Measurements from ENCODE around the gene COL4A1.
"Not testable (repeated sequence)": the region's sequence is repeated elsewhere in the genome, so short reads cannot be mapped to it uniquely, and the experiment has no call there.

COL4A1 gene

DNA sequence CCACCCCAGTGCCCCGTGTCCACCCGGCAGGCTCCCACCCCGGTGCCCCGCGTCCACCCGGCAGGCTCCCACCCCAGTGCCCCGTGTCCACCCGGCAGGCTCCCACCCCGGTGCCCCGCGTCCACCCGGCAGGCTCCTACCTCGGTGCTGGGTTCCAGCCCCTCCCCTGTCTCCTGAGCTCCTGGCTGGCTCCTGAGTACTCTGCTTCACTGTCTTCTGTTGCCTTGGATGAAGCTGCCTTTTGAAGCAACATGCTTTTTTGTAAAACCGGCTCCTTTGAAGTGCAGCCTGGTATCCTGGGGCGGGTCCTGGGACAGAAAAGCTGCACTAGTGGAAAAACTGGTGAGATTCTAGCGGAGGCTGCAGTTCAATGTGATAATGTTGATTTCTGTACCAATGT lies 6.8 kb upstream of the COL4A1 start:
- not testable (repeated sequence) for ATAC-seq (ENCODE audit: low read depth); H3K4me3 Mint-ChIP-seq; H3K9me3 Mint-ChIP-seq; DNase-seq (ENCODE audit: low spot score in 2 of 2); H3K4me1 Mint-ChIP-seq; H3K36me3 Mint-ChIP-seq; H3K27ac Mint-ChIP-seq
- H3K27me3 Mint-ChIP-seq: peaks cover 13% of the 10 kb centered on the region

DNA sequence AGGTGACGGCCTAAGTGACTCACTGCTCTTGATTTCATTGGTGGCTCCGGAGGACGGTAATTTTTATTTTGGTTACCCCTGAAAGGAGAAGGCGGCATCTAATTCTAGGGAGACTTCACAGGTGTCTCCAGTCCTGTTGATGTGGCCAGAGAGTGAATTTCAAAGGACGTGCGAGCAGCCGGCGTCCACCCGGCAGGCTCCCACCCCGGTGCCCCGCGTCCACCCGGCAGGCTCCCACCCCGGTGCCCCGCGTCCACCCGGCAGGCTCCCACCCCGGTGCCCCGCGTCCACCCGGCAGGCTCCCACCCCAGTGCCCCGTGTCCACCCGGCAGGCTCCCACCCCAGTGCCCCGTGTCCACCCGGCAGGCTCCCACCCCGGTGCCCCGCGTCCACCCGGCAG lies 6.3 kb upstream of the COL4A1 start:
- not testable (repeated sequence) for H3K4me3 Mint-ChIP-seq; H3K9me3 Mint-ChIP-seq; H3K27ac Mint-ChIP-seq; DNase-seq (ENCODE audit: low spot score in 2 of 2); H3K36me3 Mint-ChIP-seq; ATAC-seq (ENCODE audit: low read depth); H3K4me1 Mint-ChIP-seq
- H3K27me3 Mint-ChIP-seq: peaks cover 14% of the 10 kb centered on the region

DNA sequence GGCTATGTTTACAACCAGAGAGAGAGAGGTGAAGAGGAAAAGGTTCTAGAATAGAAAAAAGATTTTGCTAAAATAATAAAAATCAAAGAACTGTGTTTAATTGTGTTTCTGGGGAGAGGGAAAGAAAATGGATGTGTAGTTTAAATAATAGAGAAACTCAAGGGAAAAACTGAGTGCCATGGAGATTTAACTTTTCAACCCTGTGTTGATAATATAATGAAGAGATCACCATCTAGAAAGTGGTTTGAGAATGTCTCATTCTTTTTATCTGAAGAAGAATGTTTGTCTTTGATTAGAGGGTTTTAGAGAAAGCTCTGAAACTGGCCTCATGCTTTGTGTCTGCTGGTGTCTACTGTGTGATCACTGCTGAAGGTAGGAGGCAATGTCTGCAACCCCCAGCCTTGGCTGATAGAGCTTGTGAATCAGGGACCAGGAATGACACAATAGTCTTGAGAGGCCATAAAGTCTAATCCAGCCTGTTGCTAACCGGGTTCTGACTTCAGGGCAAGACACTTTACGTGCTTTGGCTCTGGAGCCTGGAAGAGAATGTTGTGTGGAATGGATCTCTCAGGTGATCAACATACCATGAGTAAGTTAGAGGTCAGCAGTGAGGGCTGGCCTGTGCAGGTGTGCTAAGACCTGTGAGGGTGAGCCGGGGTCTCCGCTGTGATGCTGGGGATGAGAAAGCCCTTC lies 5.5 kb upstream of the COL4A1 start:
- DNase-seq (ENCODE audit: low spot score in 2 of 2) (no peak), ATAC-seq (ENCODE audit: low read depth) (no peak)
- Mint-ChIP-seq H3K9me3 (no peaks in the 10 kb centered on the region), H3K36me3 (no peaks in the 10 kb centered on the region), H3K27me3 (peaks cover 18% of the 10 kb centered on the region), H3K4me1 (peaks cover 2% of the 10 kb centered on the region), H3K4me3 (no peak overlapping the region), H3K27ac (no peak overlapping the region)

DNA sequence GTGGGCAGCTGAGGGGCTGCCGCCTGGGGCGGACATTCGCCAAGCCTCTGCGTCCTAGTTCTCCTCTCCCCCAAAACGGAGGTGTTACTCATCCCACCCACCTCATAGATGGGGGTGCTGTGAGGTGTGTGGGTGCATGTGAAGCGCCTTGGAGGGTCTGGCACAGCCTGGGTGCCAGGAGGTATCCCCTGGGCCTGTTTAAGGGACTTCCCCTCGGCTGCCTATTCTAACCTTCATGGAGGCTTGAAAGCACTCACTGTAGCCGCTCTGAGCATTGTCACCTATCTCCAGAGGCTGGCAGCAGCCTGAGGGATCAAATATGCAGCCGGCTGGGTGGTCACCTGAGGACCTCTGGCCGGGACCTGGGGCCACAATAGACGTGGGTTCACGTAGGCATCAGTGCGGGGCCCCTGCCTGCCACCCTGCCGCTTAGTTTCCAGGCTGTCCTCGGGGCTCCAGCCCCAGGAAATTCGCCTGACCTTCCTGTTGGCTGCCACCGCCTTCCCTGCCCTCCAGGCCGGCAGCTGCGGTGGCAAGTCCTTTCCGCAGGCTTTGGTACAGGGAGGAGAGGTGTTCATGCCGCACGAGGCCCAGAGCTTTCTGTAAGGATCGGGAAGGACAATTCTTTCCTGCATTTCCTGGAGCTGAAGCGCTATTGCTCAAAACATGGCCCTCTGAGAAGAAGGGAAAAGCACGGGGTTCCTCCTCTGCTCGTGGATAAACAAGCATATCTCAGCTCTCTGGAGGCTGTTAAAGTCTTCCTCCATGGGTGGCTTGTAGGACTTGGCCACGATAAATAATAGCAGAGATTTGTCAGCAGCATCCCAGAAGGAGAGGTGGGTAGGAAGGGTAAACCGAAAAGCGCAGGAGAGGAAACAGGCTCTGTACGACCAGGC lies 4.7 kb upstream of the COL4A1 start:
- DNase-seq (ENCODE audit: low spot score in 2 of 2) (no peak), ATAC-seq (ENCODE audit: low read depth) (no peak)
- H3K4me1 Mint-ChIP-seq: peaks cover 2% of the 10 kb centered on the region
- no peaks in the 10 kb centered on the region for H3K9me3 Mint-ChIP-seq
- H3K27me3 Mint-ChIP-seq: peaks cover 13% of the 10 kb centered on the region
- no peak overlapping the region for H3K4me3 Mint-ChIP-seq
- no peaks in the 10 kb centered on the region for H3K36me3 Mint-ChIP-seq
- H3K27ac Mint-ChIP-seq: no peak overlapping the region

- Mint-ChIP-seq H3K9me3 (no peaks in the 10 kb centered on the region), H3K27me3 (peaks cover 16% of the 10 kb centered on the region), H3K4me3 (no peak overlapping the region), H3K27ac (no peak overlapping the region), H3K36me3 (no peaks in the 10 kb centered on the region), H3K4me1 (peaks cover 2% of the 10 kb centered on the region)
- ATAC-seq (ENCODE audit: low read depth) (no peak), DNase-seq (ENCODE audit: low spot score in 2 of 2) (no peak)
Measured at GRCh38 chr13:110310541-110311442, 3.8 kb upstream of the COL4A1 start.

- Mint-ChIP-seq H3K27ac (no peak overlapping the region), H3K36me3 (no peaks in the 10 kb centered on the region)
- ATAC-seq (ENCODE audit: low read depth): no peak
Measured at GRCh38 chr13:110309661-110310524, 2.9 kb upstream of the COL4A1 start.

GRCh38 chr13:110308656-110309359 lies 1.9 kb upstream of the COL4A1 start:
- Mint-ChIP-seq H3K27me3 (peaks cover 25% of the 10 kb centered on the region), H3K9me3 (no peaks in the 10 kb centered on the region), H3K4me3 (no peak overlapping the region), H3K4me1 (peaks cover 2% of the 10 kb centered on the region), H3K36me3 (no peaks in the 10 kb centered on the region), H3K27ac (no peak overlapping the region)
- ATAC-seq (ENCODE audit: low read depth) (no peak), DNase-seq (ENCODE audit: low spot score in 2 of 2) (no peak)

More at GRCh38 chr13:110309661-110310524, 2.9 kb upstream of the COL4A1 start:
- DNase-seq (ENCODE audit: low spot score in 2 of 2): no peak
- peaks cover 18% of the 10 kb centered on the region for H3K27me3 Mint-ChIP-seq
- H3K9me3 Mint-ChIP-seq: no peaks in the 10 kb centered on the region
- H3K4me3 Mint-ChIP-seq: no peak overlapping the region
- H3K4me1 Mint-ChIP-seq: peaks cover 2% of the 10 kb centered on the region

- Mint-ChIP-seq H3K27ac (no peak overlapping the region), H3K4me1 (peaks cover 2% of the 10 kb centered on the region), H3K36me3 (no peaks in the 10 kb centered on the region), H3K4me3 (no peak overlapping the region), H3K27me3 (peaks cover 28% of the 10 kb centered on the region), H3K9me3 (no peaks in the 10 kb centered on the region)
- DNase-seq (ENCODE audit: low spot score in 2 of 2) (no peak), ATAC-seq (ENCODE audit: low read depth) (no peak)
Measured at GRCh38 chr13:110307767-110308655, 1.1 kb upstream of the COL4A1 start.

- peaks cover 32% of the 10 kb centered on the region for H3K27me3 Mint-ChIP-seq
- no peak overlapping the region for H3K4me3 Mint-ChIP-seq
- H3K4me1 Mint-ChIP-seq: peaks cover 2% of the 10 kb centered on the region
- no peak for DNase-seq (ENCODE audit: low spot score in 2 of 2)
- no peak overlapping the region for H3K27ac Mint-ChIP-seq
- ATAC-seq (ENCODE audit: low read depth): no peak
- no peaks in the 10 kb centered on the region for H3K9me3 Mint-ChIP-seq
- H3K36me3 Mint-ChIP-seq: no peaks in the 10 kb centered on the region
Measured at GRCh38 chr13:110306340-110306959, 507 bp downstream of the COL4A1 start.

GRCh38 chr13:110305949-110306339 lies 1.0 kb downstream of the COL4A1 start:
- Mint-ChIP-seq H3K27ac (no peak overlapping the region), H3K27me3 (peaks cover 32% of the 10 kb centered on the region)

GRCh38 chr13:110305544-110305943 lies 1.4 kb downstream of the COL4A1 start:
- H3K27ac Mint-ChIP-seq: no peak overlapping the region
- H3K36me3 Mint-ChIP-seq: no peaks in the 10 kb centered on the region
- no peak overlapping the region for H3K4me3 Mint-ChIP-seq
- H3K4me1 Mint-ChIP-seq: peaks cover 2% of the 10 kb centered on the region
- H3K9me3 Mint-ChIP-seq: no peaks in the 10 kb centered on the region
- DNase-seq (ENCODE audit: low spot score in 2 of 2) (no peak), ATAC-seq (ENCODE audit: low read depth) (no peak)
- peaks cover 29% of the 10 kb centered on the region for H3K27me3 Mint-ChIP-seq

More at GRCh38 chr13:110305949-110306339, 1.0 kb downstream of the COL4A1 start:
- Mint-ChIP-seq H3K4me1 (peaks cover 2% of the 10 kb centered on the region), H3K36me3 (no peaks in the 10 kb centered on the region), H3K9me3 (no peaks in the 10 kb centered on the region), H3K4me3 (no peak overlapping the region)
- ATAC-seq (ENCODE audit: low read depth): no peak
- no peak for DNase-seq (ENCODE audit: low spot score in 2 of 2)

GRCh38 chr13:110305001-110305400 lies 2.0 kb downstream of the COL4A1 start:
- H3K27me3 Mint-ChIP-seq: peaks cover 29% of the 10 kb centered on the region
- no peaks in the 10 kb centered on the region for H3K9me3 Mint-ChIP-seq
- no peaks in the 10 kb centered on the region for H3K36me3 Mint-ChIP-seq

More at GRCh38 chr13:110305001-110305400, 2.0 kb downstream of the COL4A1 start:
- DNase-seq (ENCODE audit: low spot score in 2 of 2) (no peak), ATAC-seq (ENCODE audit: low read depth) (no peak)
- H3K4me3 Mint-ChIP-seq: no peak overlapping the region
- no peak overlapping the region for H3K27ac Mint-ChIP-seq
- H3K4me1 Mint-ChIP-seq: peaks cover 2% of the 10 kb centered on the region
